A673 (cell line): Measurements from ENCODE around the gene NOD1. TPM values are rescaled to one million over a fixed set of nuclear protein-coding genes. Genes with fewer than 3 reads are reported as not detected.

Experiments used
- BruUV-seq: library from RNA; stranded (reverse); fragments of 400-500 nt; replicated peaks from 2 replicates; lab custom pipeline; 2021; lab: Mats Ljungman, UMichigan
- CTCF ChIA-PET: fragments of 300-600 bp; sonication (Branson Sonifier 250); formaldehyde crosslinking; loops from one replicate; lab custom pipeline; 2022; ENCODE audit warnings: antibody characterized with exemption; lab: Charles Lee
- POLR2A ChIA-PET: fragments of 300-600 bp; sonication (Branson Sonifier 250); formaldehyde crosslinking; loops from one replicate; lab custom pipeline; 2022; ENCODE audit warnings: antibody characterized with exemption; ENCODE audit not compliant: low non-redundant PET; lab: Charles Lee
- DNase-seq: peaks from one replicate; pipeline ENCODE4 v3.0.0-alpha.2; 2015; ENCODE audit warnings: low spot score
- H3K27ac ChIP-seq: fragments of 200-600 bp; sonication (generic); 2 replicates; pipeline ENCODE4 v1.5.1; 2016; ENCODE audit warnings: mixed run types, low read depth, mild to moderate bottlenecking, mixed read lengths, antibody characterized with exemption, low read length; ENCODE audit not compliant: poor library complexity, severe bottlenecking
- H3K27me3 ChIP-seq: fragments of 200-600 bp; sonication (generic); replicated peaks from 2 replicates; pipeline ENCODE4 v1.6.1; 2017; ENCODE audit warnings: mixed run types, low read depth, mild to moderate bottlenecking, mixed read lengths, antibody characterized with exemption, low read length; ENCODE audit not compliant: insufficient read depth, poor library complexity
- H3K36me3 ChIP-seq: fragments of 200-600 bp; sonication (generic); 2 replicates; pipeline ENCODE4 v1.6.1; 2016; ENCODE audit warnings: mixed run types, mild to moderate bottlenecking, mixed read lengths, antibody characterized with exemption, low read length; ENCODE audit not compliant: insufficient read depth, poor library complexity, severe bottlenecking
- H3K4me1 ChIP-seq: fragments of 200-600 bp; sonication (generic); 2 replicates; pipeline ENCODE4 v1.6.1; 2017; ENCODE audit warnings: mixed run types, mild to moderate bottlenecking, mixed read lengths, antibody characterized with exemption, low read length; ENCODE audit not compliant: insufficient read depth, poor library complexity, severe bottlenecking
- H3K4me3 ChIP-seq: fragments of 200-600 bp; sonication (generic); 2 replicates; pipeline ENCODE4 v1.5.1; 2016; ENCODE audit warnings: low read depth, mixed run types, mild to moderate bottlenecking, mixed read lengths, low read length; ENCODE audit not compliant: poor library complexity, severe bottlenecking
- H3K9me3 ChIP-seq: fragments of 200-600 bp; sonication (generic); 2 replicates; pipeline ENCODE4 v1.6.1; 2016; ENCODE audit warnings: mixed run types, low read depth, mild to moderate bottlenecking, mixed read lengths, antibody characterized with exemption, low read length; ENCODE audit not compliant: poor library complexity, severe bottlenecking
- CTCF ChIP-seq: fragments of 300-800, 200-600 bp; sonication (generic); conservative IDR thresholded peaks from 2 replicates; pipeline ENCODE4 v1.5.1; 2017; ENCODE audit warnings: low read depth, mild to moderate bottlenecking, antibody characterized with exemption, low read length, moderate library complexity, mixed read lengths
- EZH2 ChIP-seq: fragments of 200-600 bp; sonication (generic); IDR thresholded peaks from 2 replicates; pipeline ENCODE4 v1.6.1; 2017; ENCODE audit warnings: borderline replicate concordance, low read depth, mild to moderate bottlenecking, mixed read lengths, antibody characterized with exemption, low read length; ENCODE audit not compliant: poor library complexity, severe bottlenecking
- intact Hi-C: fragments of 100-400 bp; cut with micrococcal nuclease; formaldehyde crosslinking; loops from one replicate; pipeline ENCODE4 v1.10.0; 2022; ENCODE audit not compliant: unreplicated experiment
- total RNA-seq: library from RNA; stranded (reverse); gene quantifications from 2 replicates; pipeline ENCODE4 v1.2.3, GENCODE V29; 2021

NOD1 gene
- total RNA-seq, 1 experiment from 2014 or later: 2.3 TPM

- no peaks in the 10 kb centered on the region for H3K4me1 ChIP-seq
- intact Hi-C loops: no loop called here
- H3K27ac ChIP-seq: no peak overlapping the region
- H3K9me3 ChIP-seq: no peaks in the 10 kb centered on the region
- no peak for DNase-seq
- POLR2A ChIA-PET: no interaction called here
- no peaks in the 10 kb centered on the region for H3K27me3 ChIP-seq
- H3K4me3 ChIP-seq: no peak overlapping the region
- CTCF ChIA-PET: no interaction called here
- no peaks in the 10 kb centered on the region for H3K36me3 ChIP-seq
- BruUV-seq: no TSS peak
- no peak for TF ChIP-seq EZH2
- no peak for TF ChIP-seq CTCF
These were observed 71.7 kb downstream of the NOD1 start for GRCh38 chr7:30406664-30407425.

GRCh38 chr7:30405179-30405578 is 73.4 kb downstream of the NOD1 start:
- no peak overlapping the region for H3K4me3 ChIP-seq
- CTCF ChIA-PET: no interaction called here
- H3K4me1 ChIP-seq: no peaks in the 10 kb centered on the region
- no TSS peak for BruUV-seq
- TF ChIP-seq EZH2 (no peak), CTCF (no peak)
- H3K27ac ChIP-seq: no peak overlapping the region
- no peaks in the 10 kb centered on the region for H3K9me3 ChIP-seq
- intact Hi-C loops: no loop called here
- no peaks in the 10 kb centered on the region for H3K27me3 ChIP-seq
- no peaks in the 10 kb centered on the region for H3K36me3 ChIP-seq
- POLR2A ChIA-PET: no interaction called here
- no peak for DNase-seq

DNA sequence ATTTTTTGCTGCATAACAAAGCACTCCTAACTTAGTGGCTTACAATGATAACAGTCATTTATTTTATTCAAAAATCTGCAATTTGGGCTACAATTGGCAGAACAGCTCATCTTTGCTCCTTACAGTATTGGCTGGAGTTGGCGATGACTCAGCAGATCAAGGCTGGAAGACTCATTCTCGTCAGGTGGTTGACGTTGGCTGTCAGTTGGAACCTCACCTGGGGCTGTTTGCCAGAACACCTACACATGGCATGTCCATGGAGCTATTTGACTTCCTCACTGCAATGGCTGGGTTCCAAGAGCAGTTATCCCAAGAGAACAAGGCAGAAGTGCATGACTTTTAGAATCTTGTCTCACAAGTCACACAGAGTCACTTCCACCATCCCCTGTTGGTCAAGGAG is 75.1 kb downstream of the NOD1 start:
- no peak for DNase-seq
- BruUV-seq: no TSS peak
- H3K9me3 ChIP-seq: no peaks in the 10 kb centered on the region
- intact Hi-C loops: no loop called here
- no peaks in the 10 kb centered on the region for H3K4me1 ChIP-seq
- ChIA-PET CTCF (no interaction called here), POLR2A (no interaction called here)
- H3K4me3 ChIP-seq: no peak overlapping the region
- TF ChIP-seq CTCF: no peak
- H3K27me3 ChIP-seq: no peaks in the 10 kb centered on the region
- H3K36me3 ChIP-seq: no peaks in the 10 kb centered on the region
- H3K27ac ChIP-seq: no peak overlapping the region
